IgD-negative memory B cell (primary cell): ENCODE results near the gene CSPG5. TPM values are rescaled to one million over a fixed set of nuclear protein-coding genes. Genes with fewer than 3 reads are reported as not detected.

ENCODE experiments used
- H3K27ac Mint-ChIP-seq, 3 donors: one replicate each; pipeline ENCODE4 v1.8.0; 2020 to 2022; ENCODE audit warnings: mild to moderate bottlenecking in 3 of 3, mixed read lengths in 3 of 3, moderate library complexity in 1 of 3
- H3K27me3 Mint-ChIP-seq: one replicate; pipeline ENCODE4 v1.8.0; 2021; ENCODE audit warnings: mixed read lengths
- H3K36me3 Mint-ChIP-seq: one replicate; pipeline ENCODE4 v1.8.0; 2020; ENCODE audit warnings: mild to moderate bottlenecking, mixed read lengths
- H3K4me1 Mint-ChIP-seq, 3 donors: one replicate each; pipeline ENCODE4 v1.8.0; 2020 to 2022; ENCODE audit warnings: mixed read lengths in 3 of 3, mild to moderate bottlenecking in 1 of 3
- H3K4me3 Mint-ChIP-seq, 4 donors: one replicate each; pipeline ENCODE4 v1.8.0; 2020 to 2022; ENCODE audit warnings: mild to moderate bottlenecking in 4 of 4, mixed read lengths in 4 of 4, moderate library complexity in 3 of 4
- H3K9me3 Mint-ChIP-seq, 3 donors: one replicate each; pipeline ENCODE4 v1.8.0; 2020 to 2021; ENCODE audit warnings: mixed read lengths in 3 of 3, mild to moderate bottlenecking in 1 of 3
- polyA plus RNA-seq: library from polyadenylated mRNA; unstranded; fragments of 300-500 nt; fragmentation: Illumina TruSeq; gene quantifications from one replicate; pipeline ENCODE4 v1.2.3, GENCODE V29; 2021

The CSPG5 gene
- polyA plus RNA-seq, 1 donor from 2014 or later, result 0.41 TPM

GRCh38 chr3:47536221-47536891 is 42.3 kb downstream of the CSPG5 start:
- no peak overlapping the region for H3K4me3 Mint-ChIP-seq
- H3K36me3 Mint-ChIP-seq, result no peaks in the 10 kb centered on the region
- peaks cover 0 to 2% (median 0%) of the 10 kb centered on the region in 3 donors for H3K9me3 Mint-ChIP-seq
- peaks cover 5% of the 10 kb centered on the region for H3K27me3 Mint-ChIP-seq
- H3K4me1 Mint-ChIP-seq, result peaks cover 0 to 1% (median 0%) of the 10 kb centered on the region in 3 donors
- H3K27ac Mint-ChIP-seq, result no peak overlapping the region

DNA sequence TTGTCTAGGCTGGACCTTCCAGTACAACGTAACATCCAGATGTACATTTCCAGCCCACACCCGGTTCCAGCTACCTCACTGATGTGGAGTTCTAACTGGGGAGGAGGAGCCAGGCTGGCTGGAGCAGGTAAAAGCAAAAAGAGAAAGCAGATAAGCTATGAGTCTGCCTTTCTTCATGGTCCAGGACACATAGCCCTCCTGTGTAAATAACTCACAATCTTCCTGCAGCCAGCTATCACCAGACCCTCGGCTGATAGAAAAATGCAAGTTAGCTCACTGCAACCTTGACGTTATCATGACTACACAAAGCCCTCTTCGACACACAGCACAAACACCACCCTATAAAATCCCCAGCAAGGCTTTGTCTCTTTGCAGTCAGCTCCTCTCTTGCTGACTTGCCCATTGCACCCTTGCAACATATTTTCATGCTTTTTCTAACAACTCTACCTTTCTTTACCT is 44.6 kb downstream of the CSPG5 start:
- H3K4me1 Mint-ChIP-seq, result peaks cover 0 to 1% (median 0%) of the 10 kb centered on the region in 3 donors
- H3K27me3 Mint-ChIP-seq, result peaks cover 5% of the 10 kb centered on the region
- H3K36me3 Mint-ChIP-seq, result no peaks in the 10 kb centered on the region
- peaks cover 0 to 4% (median 0%) of the 10 kb centered on the region in 3 donors for H3K9me3 Mint-ChIP-seq
- H3K4me3 Mint-ChIP-seq, result no peak overlapping the region
- no peak overlapping the region for H3K27ac Mint-ChIP-seq

- Mint-ChIP-seq H3K4me3 (no peak overlapping the region), H3K27me3 (peaks cover 2% of the 10 kb centered on the region), H3K27ac (no peak overlapping the region), H3K4me1 (peaks cover 0 to 1% (median 0%) of the 10 kb centered on the region in 3 donors), H3K9me3 (peaks cover 0 to 4% (median 0%) of the 10 kb centered on the region in 3 donors), H3K36me3 (peaks cover 1% of the 10 kb centered on the region)
Observed at GRCh38 chr3:47533481-47533880, 45.2 kb downstream of the CSPG5 start.

DNA sequence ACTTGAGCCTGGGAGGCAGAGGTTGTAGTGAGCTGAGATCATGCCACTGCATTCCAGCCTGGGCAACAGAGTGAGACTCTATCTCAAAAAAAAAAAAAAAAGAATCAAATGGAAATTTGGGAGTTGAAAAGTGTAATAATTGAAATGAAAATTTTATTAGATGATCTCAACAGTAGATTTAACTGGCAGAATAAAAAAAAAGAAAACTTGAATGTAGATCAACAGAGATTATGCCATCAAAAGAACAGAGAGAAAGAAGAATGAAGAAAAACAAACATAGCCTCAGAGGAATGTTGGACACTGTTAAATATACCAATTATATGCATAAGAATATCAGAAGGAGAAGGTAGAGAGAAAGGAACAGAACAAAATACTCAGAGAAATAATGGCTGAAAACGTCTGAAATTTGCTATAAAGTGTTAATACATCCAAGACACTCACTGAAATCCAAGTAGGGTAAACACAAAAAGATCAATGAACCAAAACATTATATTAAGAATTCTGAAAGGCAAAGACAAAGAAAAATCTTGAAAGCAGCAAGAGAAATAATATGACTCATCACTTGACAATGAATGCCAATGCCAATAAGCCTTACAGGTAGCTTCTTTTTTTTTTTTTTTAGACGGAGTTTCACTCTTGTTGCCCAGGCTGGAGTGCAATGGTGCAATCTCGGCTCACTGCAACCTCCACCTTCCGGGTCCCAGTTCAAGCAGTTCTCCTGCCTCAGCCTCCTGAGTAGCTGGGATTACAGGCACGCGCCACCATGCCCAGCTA is 50.5 kb downstream of the CSPG5 start:
- H3K9me3 Mint-ChIP-seq, result peaks cover 3 to 5% (median 4%) of the 10 kb centered on the region in 3 donors
- H3K27ac Mint-ChIP-seq, result no peak overlapping the region
- H3K4me1 Mint-ChIP-seq, result peaks cover 6 to 8% (median 7%) of the 10 kb centered on the region in 3 donors
- H3K27me3 Mint-ChIP-seq, result peaks cover 2% of the 10 kb centered on the region
- no peak overlapping the region for H3K4me3 Mint-ChIP-seq
- peaks cover 3% of the 10 kb centered on the region for H3K36me3 Mint-ChIP-seq

DNA sequence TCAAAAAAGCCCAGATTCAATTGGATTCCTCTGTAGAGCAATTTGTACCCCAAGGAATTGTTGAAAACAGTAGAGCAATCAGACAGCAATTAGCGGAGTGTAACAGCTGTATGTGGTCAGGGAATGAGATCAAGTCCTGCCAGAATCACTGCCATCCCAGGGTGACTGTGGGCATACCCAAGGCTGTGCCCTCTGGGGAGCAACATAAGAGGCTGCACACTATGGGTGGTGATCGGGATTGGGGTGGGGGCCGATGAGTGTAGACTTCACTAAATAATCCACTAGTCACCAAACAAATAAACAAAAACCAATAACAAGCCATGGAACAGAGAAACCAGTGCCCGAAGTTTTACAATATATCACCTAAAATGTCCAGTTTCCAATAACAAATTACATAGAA is 53.0 kb downstream of the CSPG5 start:
- H3K4me1 Mint-ChIP-seq, result peaks cover 7 to 12% (median 11%) of the 10 kb centered on the region in 3 donors
- peaks cover 3% of the 10 kb centered on the region for H3K36me3 Mint-ChIP-seq
- H3K4me3 Mint-ChIP-seq, result peak overlapping the region in 1 of 4 donors; percentile 82
- peaks cover 3 to 5% (median 4%) of the 10 kb centered on the region in 3 donors for H3K9me3 Mint-ChIP-seq
- H3K27ac Mint-ChIP-seq, result no peak overlapping the region
- peaks cover 2% of the 10 kb centered on the region for H3K27me3 Mint-ChIP-seq

GRCh38 chr3:47523310-47524073 is 55.2 kb downstream of the CSPG5 start:
- Mint-ChIP-seq H3K9me3 (peaks cover 2 to 5% (median 4%) of the 10 kb centered on the region in 3 donors), H3K27me3 (peaks cover 2% of the 10 kb centered on the region), H3K4me1 (peaks cover 7 to 12% (median 11%) of the 10 kb centered on the region in 3 donors), H3K36me3 (peaks cover 2% of the 10 kb centered on the region), H3K27ac (peak overlapping the region in 1 of 3 donors; percentile 2), H3K4me3 (peak overlapping the region in 1 of 4 donors; percentile 32)

GRCh38 chr3:47522082-47522987 is 56.3 kb downstream of the CSPG5 start:
- H3K4me3 Mint-ChIP-seq, result peak overlapping the region in 2 of 4 donors; percentile 31 to 57
- peak overlapping the region in 1 of 3 donors; percentile 43 for H3K27ac Mint-ChIP-seq

DNA sequence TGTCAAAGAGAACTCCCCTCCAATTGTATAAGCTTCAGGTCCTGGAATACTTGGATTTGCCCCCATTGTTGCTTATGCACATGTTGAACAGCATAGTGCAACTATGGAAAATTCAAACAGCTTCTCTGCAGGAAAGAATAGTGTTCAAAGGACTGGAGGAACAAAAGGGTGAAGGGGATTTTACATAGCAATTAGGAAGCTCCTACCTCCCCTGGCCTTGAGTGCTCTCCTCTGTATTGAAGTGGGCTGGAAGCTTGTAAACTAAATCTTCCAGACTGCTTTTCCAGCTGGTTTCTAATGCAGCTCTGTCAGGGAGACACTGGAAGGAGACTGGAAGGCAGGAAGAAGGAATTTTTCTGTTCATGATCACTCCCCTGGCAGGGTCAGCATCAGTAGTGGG is 57.9 kb downstream of the CSPG5 start:
- H3K4me3 Mint-ChIP-seq, result no peak overlapping the region
- peaks cover 5 to 9% (median 8%) of the 10 kb centered on the region in 3 donors for H3K4me1 Mint-ChIP-seq
- H3K27ac Mint-ChIP-seq, result no peak overlapping the region
- peaks cover 3% of the 10 kb centered on the region for H3K36me3 Mint-ChIP-seq
- H3K9me3 Mint-ChIP-seq, result no peaks in the 10 kb centered on the region
- peaks cover 1% of the 10 kb centered on the region for H3K27me3 Mint-ChIP-seq

More at GRCh38 chr3:47522082-47522987, 56.3 kb downstream of the CSPG5 start:
- H3K4me1 Mint-ChIP-seq, result peaks cover 7 to 12% (median 11%) of the 10 kb centered on the region in 3 donors
- H3K27me3 Mint-ChIP-seq, result peaks cover 2% of the 10 kb centered on the region
- H3K36me3 Mint-ChIP-seq, result peaks cover 3% of the 10 kb centered on the region
- H3K9me3 Mint-ChIP-seq, result peaks cover 0 to 2% (median 0%) of the 10 kb centered on the region in 3 donors

GRCh38 chr3:47517937-47518336 is 60.7 kb downstream of the CSPG5 start:
- H3K27me3 Mint-ChIP-seq, result no peaks in the 10 kb centered on the region
- peak overlapping the region in 1 of 4 donors; percentile 3 for H3K4me3 Mint-ChIP-seq
- H3K36me3 Mint-ChIP-seq, result peaks cover 1% of the 10 kb centered on the region
- peaks cover 4 to 17% (median 7%) of the 10 kb centered on the region in 3 donors for H3K4me1 Mint-ChIP-seq
- no peak overlapping the region for H3K27ac Mint-ChIP-seq
- H3K9me3 Mint-ChIP-seq, result no peaks in the 10 kb centered on the region

DNA sequence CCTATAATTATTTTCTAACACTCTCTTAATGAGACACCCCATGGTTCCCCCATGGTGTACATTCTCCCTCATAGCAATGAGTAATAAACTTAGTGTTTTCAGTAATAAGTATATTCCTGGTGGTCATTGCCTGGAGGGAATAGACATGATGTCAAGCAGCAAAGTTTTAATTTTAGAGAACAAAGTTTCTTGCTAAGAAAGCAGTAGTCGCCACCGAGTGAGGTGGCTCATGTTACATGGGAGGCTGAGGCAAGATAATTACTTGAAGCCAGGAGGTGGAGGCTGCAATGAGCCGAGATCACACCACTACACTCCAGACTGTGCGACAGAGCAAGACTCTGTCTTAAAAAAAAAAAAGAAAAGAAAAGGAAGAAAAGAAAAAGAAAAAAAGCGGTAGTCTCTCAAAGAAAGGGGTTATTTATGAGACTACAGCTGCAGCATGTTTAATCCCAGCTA is 62.8 kb downstream of the CSPG5 start:
- Mint-ChIP-seq H3K4me1 (peaks cover 4 to 19% (median 9%) of the 10 kb centered on the region in 3 donors), H3K36me3 (peaks cover 1% of the 10 kb centered on the region), H3K27ac (peak overlapping the region in 1 of 3 donors; percentile 81), H3K27me3 (no peaks in the 10 kb centered on the region), H3K4me3 (peak overlapping the region in 1 of 4 donors; percentile 99), H3K9me3 (no peaks in the 10 kb centered on the region)

GRCh38 chr3:47515100-47515499 is 63.6 kb downstream of the CSPG5 start:
- no peaks in the 10 kb centered on the region for H3K9me3 Mint-ChIP-seq
- no peaks in the 10 kb centered on the region for H3K27me3 Mint-ChIP-seq
- H3K27ac Mint-ChIP-seq, result peak overlapping the region in 1 of 3 donors; percentile 81
- H3K4me3 Mint-ChIP-seq, result peak overlapping the region; percentile 56 to 99 (median 79)
- peaks cover 5% of the 10 kb centered on the region for H3K36me3 Mint-ChIP-seq
- peaks cover 4 to 19% (median 9%) of the 10 kb centered on the region in 3 donors for H3K4me1 Mint-ChIP-seq

DNA sequence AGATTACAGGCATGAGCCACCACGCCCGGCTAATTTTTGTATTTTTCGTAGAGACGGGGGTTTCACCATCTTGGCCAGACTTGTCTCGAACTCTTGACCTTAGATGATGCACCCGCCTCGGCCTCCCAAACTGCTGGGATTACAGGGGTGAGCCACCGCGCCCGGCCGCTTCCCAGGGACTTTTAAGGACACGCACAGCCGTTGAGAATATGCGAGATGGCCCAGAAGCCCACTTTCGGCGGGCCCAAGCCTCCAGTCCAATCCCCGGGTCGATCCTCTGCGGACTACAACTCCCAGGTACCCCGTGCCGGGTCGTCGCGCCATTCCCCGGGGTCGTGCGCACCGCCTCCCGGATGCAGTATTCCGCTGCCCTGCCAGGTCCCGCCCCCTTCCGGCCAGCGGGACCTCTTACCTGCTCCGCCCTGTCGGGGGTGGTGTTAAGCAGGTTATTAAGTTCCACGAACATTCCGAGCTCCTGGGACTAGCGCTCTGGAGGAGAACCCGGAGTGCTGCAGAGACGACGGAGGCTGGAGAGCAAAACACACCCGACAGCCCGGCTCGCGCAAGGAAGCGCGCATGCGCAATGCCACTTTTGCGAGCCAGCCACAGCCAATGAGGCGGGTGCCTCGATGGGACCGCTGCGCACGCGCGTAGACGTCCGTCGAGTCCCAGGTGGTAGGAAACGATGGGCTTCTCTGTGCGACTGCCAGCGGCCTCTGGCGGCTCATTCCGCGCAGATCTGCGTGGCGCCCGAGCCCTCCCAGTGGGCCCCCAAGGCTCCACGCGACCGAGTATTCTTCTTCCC is 65.3 kb downstream of the CSPG5 start, which contains the start of gene ELP6:
TSS of gene ELP6 (minus strand) at position 588 of the 805 bp plus-strand sequence. CDS start at position 466, 122 bp downstream.
- Mint-ChIP-seq H3K4me1 (peaks cover 4 to 19% (median 9%) of the 10 kb centered on the region in 3 donors), H3K9me3 (no peaks in the 10 kb centered on the region), H3K27ac (peak within 1 kb of the TSS; percentile 99), H3K36me3 (peaks cover 5% of the 10 kb centered on the region), H3K27me3 (no peaks in the 10 kb centered on the region), H3K4me3 (peak within 1 kb of the TSS; percentile 98 to 100 (median 99))
